Measurements from ENCODE around the gene SLC24A4. TPM values are rescaled to one million over a fixed set of nuclear protein-coding genes. Genes with fewer than 3 reads are reported as not detected.

SLC24A4 gene
- polyA plus RNA-seq, 3 donors, result 0.12 to 0.33 (median 0.19) TPM

- DNase-seq (ENCODE audit: low read depth in 3 of 3, low spot score in 2 of 3), result no peak
Observed at GRCh38 chr14:92315050-92315805, 7.7 kb upstream of the SLC24A4 start.

- DNase-seq (ENCODE audit: low read depth in 3 of 3, low spot score in 2 of 3), result no peak
Observed at GRCh38 chr14:92316176-92316575, 6.8 kb upstream of the SLC24A4 start.

- no peak for DNase-seq (ENCODE audit: low read depth in 3 of 3, low spot score in 2 of 3)
Observed at GRCh38 chr14:92316937-92317336, 6.0 kb upstream of the SLC24A4 start.

- DNase-seq (ENCODE audit: low read depth in 3 of 3, low spot score in 2 of 3), result no peak
Observed at GRCh38 chr14:92317511-92317910, 5.5 kb upstream of the SLC24A4 start.

- DNase-seq (ENCODE audit: low read depth in 3 of 3, low spot score in 2 of 3), result no peak
Observed at GRCh38 chr14:92321701-92322100, 1.3 kb upstream of the SLC24A4 start.

- DNase-seq (ENCODE audit: low read depth in 3 of 3, low spot score in 2 of 3), result no peak
Observed at GRCh38 chr14:92322516-92322915, 449 bp upstream of the SLC24A4 start.

GRCh38 chr14:92323916-92324818 is 1.2 kb downstream of the SLC24A4 start:
- no peak for DNase-seq (ENCODE audit: low read depth in 3 of 3, low spot score in 2 of 3)

- no peak for DNase-seq (ENCODE audit: low read depth in 3 of 3, low spot score in 2 of 3)
Observed at GRCh38 chr14:92325835-92326234, 2.9 kb downstream of the SLC24A4 start.

- no peak for DNase-seq (ENCODE audit: low read depth in 3 of 3, low spot score in 2 of 3)
Observed at GRCh38 chr14:92328664-92329255, 5.8 kb downstream of the SLC24A4 start.

- DNase-seq (ENCODE audit: low read depth in 3 of 3, low spot score in 2 of 3), result no peak
Observed at GRCh38 chr14:92334050-92334449, 11.1 kb downstream of the SLC24A4 start.

GRCh38 chr14:92336363-92336762 is 13.4 kb downstream of the SLC24A4 start:
- DNase-seq (ENCODE audit: low read depth in 3 of 3, low spot score in 2 of 3), result no peak

- no peak for DNase-seq (ENCODE audit: low read depth in 3 of 3, low spot score in 2 of 3)
Observed at GRCh38 chr14:92339426-92339825, 16.5 kb downstream of the SLC24A4 start.

- no peak for DNase-seq (ENCODE audit: low read depth in 3 of 3, low spot score in 2 of 3)
Observed at GRCh38 chr14:92340071-92340470, 17.1 kb downstream of the SLC24A4 start.

- DNase-seq (ENCODE audit: low read depth in 3 of 3, low spot score in 2 of 3), result no peak
Observed at GRCh38 chr14:92340931-92341330, 18.0 kb downstream of the SLC24A4 start.

- DNase-seq (ENCODE audit: low read depth in 3 of 3, low spot score in 2 of 3), result no peak
Observed at GRCh38 chr14:92341791-92342190, 18.8 kb downstream of the SLC24A4 start.

- DNase-seq (ENCODE audit: low read depth in 3 of 3, low spot score in 2 of 3), result no peak
Observed at GRCh38 chr14:92348154-92348553, 25.2 kb downstream of the SLC24A4 start.

GRCh38 chr14:92351750-92352149 is 28.8 kb downstream of the SLC24A4 start:
- DNase-seq (ENCODE audit: low read depth in 3 of 3, low spot score in 2 of 3), result no peak

- DNase-seq (ENCODE audit: low read depth in 3 of 3, low spot score in 2 of 3), result no peak
Observed at GRCh38 chr14:92352158-92352985, 29.4 kb downstream of the SLC24A4 start.

GRCh38 chr14:92353447-92353846 is 30.5 kb downstream of the SLC24A4 start:
- no peak for DNase-seq (ENCODE audit: low read depth in 3 of 3, low spot score in 2 of 3)

GRCh38 chr14:92356677-92357076 is 33.7 kb downstream of the SLC24A4 start:
- no peak for DNase-seq (ENCODE audit: low read depth in 3 of 3, low spot score in 2 of 3)

Measured in right renal cortex interstitium (tissue), 3 donors.